GM18511 (cell line): Measurements from ENCODE around the gene IL1R2.

ENCODE experiments used
- ATAC-seq: cut with Tn5 transposase; IDR thresholded peaks from one replicate; pipeline ENCODE4 v1.9.1; 2021; ENCODE audit warnings: mild to moderate bottlenecking, moderate library complexity; ENCODE audit not compliant: unreplicated experiment

The IL1R2 gene

GRCh38 chr2:101974663-101975062, 17.1 kb upstream of the IL1R2 start:
- ATAC-seq: no peak

GRCh38 chr2:101975171-101975870, 16.4 kb upstream of the IL1R2 start:
- no peak for ATAC-seq

- peak; percentile 67 for ATAC-seq
These were observed 14.9 kb upstream of the IL1R2 start for GRCh38 chr2:101976891-101977290.

GRCh38 chr2:101980368-101980767, 11.4 kb upstream of the IL1R2 start:
- no peak for ATAC-seq

DNA sequence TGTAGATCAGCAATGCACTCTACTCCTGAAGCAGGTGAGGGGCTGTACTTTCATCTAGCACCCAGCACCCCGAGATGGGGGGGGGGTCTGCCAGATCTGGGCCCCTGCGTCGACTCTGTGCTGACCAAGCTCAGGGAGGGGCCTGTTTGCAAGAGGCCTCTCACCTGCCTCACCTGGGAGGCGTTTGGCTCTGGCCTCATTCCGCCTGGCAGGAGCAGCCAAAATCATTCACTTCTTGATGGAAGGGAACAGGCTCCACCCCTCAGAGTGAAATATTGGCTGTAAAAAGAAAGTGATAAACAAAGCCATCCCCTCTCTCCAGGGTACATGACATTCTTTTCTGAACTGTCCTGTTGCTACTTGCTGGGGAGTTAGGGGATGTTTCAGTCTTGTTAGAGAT, 10.7 kb upstream of the IL1R2 start:
- no peak for ATAC-seq

DNA sequence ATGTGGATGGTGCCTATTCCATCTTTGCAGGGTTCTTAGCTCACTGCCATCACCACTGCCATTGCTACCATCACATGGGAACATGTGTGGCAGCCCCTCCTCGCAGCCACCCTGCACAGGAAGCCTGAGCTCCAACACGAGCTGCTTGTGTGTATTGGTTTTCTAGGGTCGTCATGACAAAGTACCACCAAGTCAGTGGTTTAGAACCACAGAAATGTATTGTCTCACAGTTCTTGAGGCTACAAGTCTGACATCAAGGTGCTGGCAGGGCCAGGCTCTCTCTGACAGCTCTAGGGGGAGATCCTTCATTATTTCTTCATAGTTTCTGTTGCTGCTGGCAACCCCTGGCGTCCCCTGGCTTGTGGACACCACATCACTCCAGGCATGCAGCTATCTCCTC, 10.3 kb upstream of the IL1R2 start:
- no peak for ATAC-seq

- ATAC-seq: no peak
These were observed 9.2 kb upstream of the IL1R2 start for GRCh38 chr2:101982495-101983029.

GRCh38 chr2:101983486-101983885, 8.3 kb upstream of the IL1R2 start:
- ATAC-seq: no peak

DNA sequence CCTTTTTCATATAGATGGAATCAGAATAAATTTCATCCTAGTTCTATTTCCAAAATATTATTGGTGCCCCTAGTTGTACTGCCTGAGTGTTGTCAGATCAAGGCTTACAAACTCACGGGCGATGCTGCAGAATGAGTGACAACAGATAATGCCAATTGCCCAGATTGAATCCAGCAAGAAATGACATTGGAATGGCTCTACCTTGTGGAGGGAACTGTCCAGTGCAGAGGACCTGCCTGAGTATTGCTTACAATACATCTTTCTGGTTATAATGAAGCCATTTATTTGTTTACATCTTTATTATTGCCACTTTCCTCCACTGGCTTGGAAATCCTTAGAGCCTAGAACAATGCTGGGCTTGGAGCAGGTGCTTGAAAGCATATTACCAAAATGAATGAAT, 7.8 kb upstream of the IL1R2 start:
- no peak for ATAC-seq

GRCh38 chr2:101984656-101985055, 7.1 kb upstream of the IL1R2 start:
- no peak for ATAC-seq

DNA sequence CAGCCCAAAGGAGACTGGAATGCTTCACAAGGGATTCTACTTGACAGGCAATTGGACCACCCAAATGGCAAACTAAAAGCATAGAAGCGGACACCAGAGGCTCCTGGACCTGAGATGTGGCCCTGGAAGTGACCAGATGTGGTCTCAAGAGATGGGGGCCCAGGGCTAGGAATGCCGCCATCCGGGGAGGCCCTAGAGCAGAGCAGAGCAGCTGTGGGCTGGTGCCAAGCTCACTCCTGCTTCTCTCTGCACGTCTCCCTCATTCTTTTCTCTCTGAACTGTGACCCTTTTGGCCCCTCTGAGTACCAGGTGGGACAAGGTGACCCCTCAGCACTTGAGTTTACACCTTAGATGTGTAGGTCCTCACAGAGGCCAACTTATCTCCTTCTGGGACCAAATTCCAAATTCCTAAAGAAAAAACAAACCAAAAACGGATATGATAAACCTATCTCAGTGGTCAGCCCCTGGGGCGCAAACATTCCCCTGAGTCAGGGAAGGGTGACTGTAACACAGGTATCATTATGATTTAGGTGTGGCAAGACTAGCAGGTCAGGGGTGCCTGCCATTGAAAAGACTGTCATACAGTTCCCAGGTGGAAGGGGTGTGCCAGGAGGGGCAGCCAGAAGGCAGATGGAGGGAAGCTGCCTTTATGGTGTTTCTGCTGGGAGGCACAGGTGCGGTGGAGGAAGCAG, 6.5 kb upstream of the IL1R2 start:
- no peak for ATAC-seq

- ATAC-seq: no peak
These were observed 6.0 kb upstream of the IL1R2 start for GRCh38 chr2:101985793-101986164.

- ATAC-seq: no peak
These were observed 5.4 kb upstream of the IL1R2 start for GRCh38 chr2:101986376-101986775.

DNA sequence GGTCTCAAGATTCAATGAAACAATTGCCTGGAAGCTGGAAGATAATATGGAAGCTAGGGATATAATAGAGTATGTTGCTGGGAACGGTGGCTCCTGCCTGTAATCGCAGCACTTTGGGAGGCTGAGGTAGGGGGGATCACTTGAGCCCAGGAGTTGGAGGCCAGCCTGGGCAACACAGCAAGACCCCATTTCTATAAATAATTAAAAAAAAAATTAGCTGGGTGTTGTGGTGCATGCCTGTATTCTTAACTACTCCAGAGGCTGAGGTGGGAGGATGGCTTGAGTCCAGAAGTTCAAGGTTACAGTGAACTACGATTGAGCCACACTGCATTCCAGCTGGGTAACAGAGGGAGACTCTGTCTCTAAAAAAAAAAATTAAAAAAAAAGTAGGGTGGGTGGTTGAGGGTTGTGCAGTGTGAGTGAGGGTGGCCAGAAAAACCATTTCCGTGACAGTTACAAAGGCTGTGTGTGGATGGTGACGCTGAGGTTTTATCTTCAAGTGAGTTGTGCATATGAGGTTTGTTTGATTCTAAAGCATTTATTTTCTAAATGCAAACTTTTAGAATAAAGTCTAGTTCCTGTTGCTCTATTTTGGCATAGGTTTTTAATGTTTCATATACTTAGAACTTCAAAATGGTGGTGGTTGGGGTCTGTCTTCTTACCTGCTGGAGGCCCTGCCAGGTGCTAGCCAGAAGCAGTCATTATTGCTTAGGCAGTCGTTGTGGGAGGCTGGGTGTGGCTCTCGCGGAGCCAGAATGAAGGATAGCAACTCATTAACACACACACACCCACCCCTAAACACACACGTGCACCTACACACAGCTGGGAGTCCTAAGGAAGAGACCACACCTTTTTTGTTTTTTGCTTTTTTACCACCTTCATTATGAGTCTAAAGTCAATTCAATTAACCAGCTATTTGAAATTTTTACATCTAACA, 4.7 kb upstream of the IL1R2 start:
- ATAC-seq: no peak

DNA sequence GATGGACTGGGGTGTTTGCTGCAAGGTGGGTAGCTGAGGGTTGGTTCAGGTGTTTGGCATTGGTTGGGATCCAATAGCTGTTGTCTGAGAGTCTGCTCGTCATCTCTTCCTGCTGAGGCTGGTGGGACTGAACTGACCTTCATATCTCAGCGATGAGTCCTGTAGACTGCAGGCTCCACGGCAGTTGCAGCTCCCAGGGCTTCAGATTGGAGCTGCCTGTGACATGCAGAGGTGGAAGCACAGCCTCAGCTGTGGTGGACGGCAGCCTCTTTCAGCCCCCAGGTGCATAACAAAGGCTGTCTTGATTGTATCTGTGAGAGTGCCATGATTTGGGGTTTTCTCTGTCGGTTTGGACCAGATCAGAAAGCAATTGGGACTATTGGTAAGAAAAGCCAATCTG, 3.9 kb upstream of the IL1R2 start:
- ATAC-seq: no peak

GRCh38 chr2:101988541-101988940, 3.2 kb upstream of the IL1R2 start:
- ATAC-seq: no peak

GRCh38 chr2:101989740-101990460, 1.9 kb upstream of the IL1R2 start:
- no peak for ATAC-seq

DNA sequence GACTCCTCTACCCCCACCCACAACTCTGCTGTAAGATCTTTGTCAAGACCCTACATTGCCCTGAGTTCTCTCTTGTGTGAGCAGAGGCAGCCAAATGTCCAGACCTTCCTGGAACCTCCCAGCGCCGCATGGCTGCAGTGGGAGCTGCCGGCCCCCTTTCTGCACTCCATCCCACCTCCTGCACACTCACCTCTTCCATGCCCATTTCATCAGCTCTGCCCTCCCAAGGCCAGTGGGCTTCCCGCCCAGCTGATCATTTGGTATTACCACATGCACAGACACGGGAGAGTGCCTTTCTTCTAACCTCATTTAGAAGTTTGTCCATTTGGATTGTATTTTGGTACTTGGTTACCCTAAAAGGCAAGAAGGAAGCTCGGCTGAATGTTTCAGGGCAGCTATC, 2.0 kb downstream of the IL1R2 start:
- no peak for ATAC-seq

DNA sequence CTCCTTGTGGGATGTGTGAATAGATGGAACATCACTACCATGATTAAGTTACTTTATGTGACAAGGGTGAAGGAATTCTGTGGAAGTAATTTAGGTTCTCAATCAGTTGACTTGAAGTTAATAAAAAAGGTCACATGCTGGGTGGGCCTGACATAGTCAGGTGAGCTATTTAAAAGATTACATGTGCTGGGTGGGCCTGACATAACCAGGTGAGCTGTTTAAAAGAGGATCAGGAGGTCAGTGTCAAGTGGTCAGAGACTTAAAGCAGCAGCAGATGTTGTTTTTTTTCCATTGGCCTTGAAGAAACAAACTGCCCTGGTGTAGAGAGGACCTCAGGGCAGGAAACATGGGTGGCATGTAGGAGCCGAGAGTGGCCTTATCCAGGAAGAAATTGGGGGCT, 3.3 kb downstream of the IL1R2 start:
- no peak for ATAC-seq

GRCh38 chr2:101995804-101996203, 4.0 kb downstream of the IL1R2 start:
- ATAC-seq: no peak

- no peak for ATAC-seq
These were observed 6.8 kb downstream of the IL1R2 start for GRCh38 chr2:101998556-101998895.
